Smooth muscle cell (in vitro differentiated cells): ENCODE data around the gene PLEKHG3. TPM values are rescaled to one million over a fixed set of nuclear protein-coding genes. Genes with fewer than 3 reads are reported as not detected.
A peak's percentile ranks its signal among the peaks of the same experiment; 100 is the strongest.

Experiments
- DNase-seq: peaks from one replicate; lab custom pipeline; 2025; ENCODE audit not compliant: unreplicated experiment; lab: John Stamatoyannopoulos, UW
- H2AFZ ChIP-seq: fragments of 200-600 bp; sonication (generic); 2 replicates; pipeline ENCODE4 v1.6.0; 2016; ENCODE audit warnings: antibody characterized with exemption, low read depth, mild to moderate bottlenecking
- H3F3A ChIP-seq: fragments of 200-600 bp; sonication (generic); 2 replicates; pipeline ENCODE4 v1.6.0; 2017; ENCODE audit warnings: antibody characterized with exemption, low read depth
- H3K27ac ChIP-seq: fragments of 200-600 bp; sonication (generic); 2 replicates; pipeline ENCODE4 v1.5.1; 2016; ENCODE audit warnings: low read depth, mild to moderate bottlenecking
- H3K27me3 ChIP-seq: fragments of 200-600 bp; sonication (generic); 2 replicates; pipeline ENCODE4 v1.6.1; 2016; ENCODE audit warnings: low read depth, mild to moderate bottlenecking
- H3K36me3 ChIP-seq: fragments of 200-600 bp; sonication (generic); 2 replicates; pipeline ENCODE4 v1.5.1; 2016; ENCODE audit warnings: low read depth
- H3K4me1 ChIP-seq: fragments of 200-600 bp; sonication (generic); 2 replicates; pipeline ENCODE4 v1.5.1; 2016; ENCODE audit warnings: low read depth
- H3K4me2 ChIP-seq: fragments of 200-600 bp; sonication (generic); 2 replicates; pipeline ENCODE4 v1.6.0; 2016; ENCODE audit warnings: mild to moderate bottlenecking
- H3K4me3 ChIP-seq: fragments of 200-600 bp; sonication (generic); 2 replicates; pipeline ENCODE4 v1.5.1; 2016; ENCODE audit warnings: mild to moderate bottlenecking
- H3K79me2 ChIP-seq: fragments of 200-600 bp; sonication (generic); 2 replicates; pipeline ENCODE4 v1.6.0; 2016; ENCODE audit warnings: low read depth, mild to moderate bottlenecking
- H3K9ac ChIP-seq: fragments of 200-600 bp; sonication (generic); 2 replicates; pipeline ENCODE4 v1.6.0; 2016; ENCODE audit warnings: low read depth
- H3K9me3 ChIP-seq: fragments of 200-600 bp; sonication (generic); replicated peaks from 2 replicates; pipeline ENCODE4 v1.5.1; 2016; ENCODE audit warnings: low read depth
- H4K20me1 ChIP-seq: fragments of 200-600 bp; sonication (generic); 2 replicates; pipeline ENCODE4 v1.6.0; 2016; ENCODE audit warnings: low read depth
- CTCF ChIP-seq: fragments of 200-600 bp; sonication (generic); IDR thresholded peaks from 2 replicates; pipeline ENCODE4 v1.5.1; 2017; ENCODE audit warnings: borderline replicate concordance, mild to moderate bottlenecking, antibody characterized with exemption; ENCODE audit not compliant: insufficient read depth, poor library complexity, severe bottlenecking
- WGBS: methylation state at CpG from one replicate; pipeline ENCODE4 v1.1.7; 2016; ENCODE audit warnings: low lambda C conversion rate; 5-methylcytosine and 5-hydroxymethylcytosine counted together
- polyA plus RNA-seq: library from polyadenylated mRNA; unstranded; fragments of >200 nt; fragmentation: Nextera tagmentation; extraction: Ambion mirVana; gene quantifications from 2 replicates; pipeline ENCODE4 v1.2.1, GENCODE V29; 2016
- total RNA-seq: library from RNA; depleted of rRNA; stranded (reverse); fragments of >200 nt; gene quantifications from 2 replicates; pipeline ENCODE4 v1.2.3, GENCODE V29; 2014

PLEKHG3 gene
- total and polyA plus RNA-seq, 2 experiments from 2014 or later: 17.6 to 18.3 TPM

GRCh38 chr14:64659366-64659765 is 44.9 kb upstream of the PLEKHG3 start:
- no peaks in the 10 kb centered on the region for H3K27me3 ChIP-seq
- 62% methylated on average over 5 of the region's 5 CpGs for WGBS
- no peaks in the 10 kb centered on the region for H3K79me2 ChIP-seq
- no peak overlapping the region for H3K4me3 ChIP-seq
- peaks cover 9% of the 10 kb centered on the region for H3K4me1 ChIP-seq
- no peaks in the 10 kb centered on the region for H3K36me3 ChIP-seq
- DNase-seq: no peak
- H3K4me2 ChIP-seq: no peak overlapping the region
- H3K9me3 ChIP-seq: no peaks in the 10 kb centered on the region
- peak overlapping the region; percentile 50 for H3K9ac ChIP-seq
- TF ChIP-seq CTCF: no peak
- no peaks in the 10 kb centered on the region for H4K20me1 ChIP-seq
- H3F3A ChIP-seq: peaks cover 9% of the 10 kb centered on the region
- peak overlapping the region; percentile 21 for H2AFZ ChIP-seq
- H3K27ac ChIP-seq: peak overlapping the region; percentile 78

- H2AFZ ChIP-seq: no peak overlapping the region
- H3K36me3 ChIP-seq: no peaks in the 10 kb centered on the region
- H4K20me1 ChIP-seq: no peaks in the 10 kb centered on the region
- no peak overlapping the region for H3K4me2 ChIP-seq
- H3F3A ChIP-seq: no peaks in the 10 kb centered on the region
- 73% methylated on average over 6 of the region's 6 CpGs for WGBS
- no peak overlapping the region for H3K9ac ChIP-seq
- peak overlapping the region; percentile 15 for H3K27ac ChIP-seq
- no peak for TF ChIP-seq CTCF
- no peaks in the 10 kb centered on the region for H3K4me1 ChIP-seq
- no peaks in the 10 kb centered on the region for H3K79me2 ChIP-seq
- no peak for DNase-seq
- H3K9me3 ChIP-seq: no peaks in the 10 kb centered on the region
- H3K27me3 ChIP-seq: no peaks in the 10 kb centered on the region
- H3K4me3 ChIP-seq: no peak overlapping the region
These were observed 41.0 kb upstream of the PLEKHG3 start for GRCh38 chr14:64663174-64663573.

GRCh38 chr14:64671591-64671990 is 32.6 kb upstream of the PLEKHG3 start:
- TF ChIP-seq CTCF: peak; percentile 79
- no peaks in the 10 kb centered on the region for H3F3A ChIP-seq
- no peaks in the 10 kb centered on the region for H3K4me1 ChIP-seq
- H3K4me3 ChIP-seq: no peak overlapping the region
- 17% methylated on average over 3 of the region's 3 CpGs for WGBS
- H3K9ac ChIP-seq: no peak overlapping the region
- DNase-seq: no peak
- H3K36me3 ChIP-seq: no peaks in the 10 kb centered on the region
- no peaks in the 10 kb centered on the region for H4K20me1 ChIP-seq
- H3K4me2 ChIP-seq: no peak overlapping the region
- no peak overlapping the region for H2AFZ ChIP-seq
- H3K27ac ChIP-seq: no peak overlapping the region
- H3K27me3 ChIP-seq: no peaks in the 10 kb centered on the region
- no peaks in the 10 kb centered on the region for H3K9me3 ChIP-seq
- no peaks in the 10 kb centered on the region for H3K79me2 ChIP-seq

- WGBS: 90% methylated on average over 8 of the region's 8 CpGs
- H3K79me2 ChIP-seq: no peaks in the 10 kb centered on the region
- H3K4me3 ChIP-seq: no peak overlapping the region
- no peak for DNase-seq
- no peaks in the 10 kb centered on the region for H3K36me3 ChIP-seq
- no peak for TF ChIP-seq CTCF
- no peaks in the 10 kb centered on the region for H3K27me3 ChIP-seq
- H3F3A ChIP-seq: no peaks in the 10 kb centered on the region
- H2AFZ ChIP-seq: peak overlapping the region; percentile 50
- H3K4me1 ChIP-seq: no peaks in the 10 kb centered on the region
- no peak overlapping the region for H3K27ac ChIP-seq
- no peaks in the 10 kb centered on the region for H4K20me1 ChIP-seq
- H3K9ac ChIP-seq: no peak overlapping the region
- H3K9me3 ChIP-seq: no peaks in the 10 kb centered on the region
- no peak overlapping the region for H3K4me2 ChIP-seq
These were observed 30.9 kb upstream of the PLEKHG3 start for GRCh38 chr14:64673316-64673715.
